GM18951 (cell line): Measurements from ENCODE around the gene INPP4A.

Experiments used
- POLR2A ChIP-seq: IDR thresholded peaks from 4 replicates; pipeline ENCODE4 v1.6.1; 2011; ENCODE audit warnings: mild to moderate bottlenecking; ENCODE audit not compliant: insufficient read length, insufficient read depth; ENCODE audit errors: extremely low read depth
- in situ Hi-C: fragments of 300-500 bp; cut with MboI; formaldehyde crosslinking; loops from one replicate; pipeline ENCODE4 v1.12.0; 2022; ENCODE audit warnings: low sequenced_read_pairs, mixed read lengths, inconsistent platforms; ENCODE audit not compliant: unreplicated experiment

Gene INPP4A

DNA sequence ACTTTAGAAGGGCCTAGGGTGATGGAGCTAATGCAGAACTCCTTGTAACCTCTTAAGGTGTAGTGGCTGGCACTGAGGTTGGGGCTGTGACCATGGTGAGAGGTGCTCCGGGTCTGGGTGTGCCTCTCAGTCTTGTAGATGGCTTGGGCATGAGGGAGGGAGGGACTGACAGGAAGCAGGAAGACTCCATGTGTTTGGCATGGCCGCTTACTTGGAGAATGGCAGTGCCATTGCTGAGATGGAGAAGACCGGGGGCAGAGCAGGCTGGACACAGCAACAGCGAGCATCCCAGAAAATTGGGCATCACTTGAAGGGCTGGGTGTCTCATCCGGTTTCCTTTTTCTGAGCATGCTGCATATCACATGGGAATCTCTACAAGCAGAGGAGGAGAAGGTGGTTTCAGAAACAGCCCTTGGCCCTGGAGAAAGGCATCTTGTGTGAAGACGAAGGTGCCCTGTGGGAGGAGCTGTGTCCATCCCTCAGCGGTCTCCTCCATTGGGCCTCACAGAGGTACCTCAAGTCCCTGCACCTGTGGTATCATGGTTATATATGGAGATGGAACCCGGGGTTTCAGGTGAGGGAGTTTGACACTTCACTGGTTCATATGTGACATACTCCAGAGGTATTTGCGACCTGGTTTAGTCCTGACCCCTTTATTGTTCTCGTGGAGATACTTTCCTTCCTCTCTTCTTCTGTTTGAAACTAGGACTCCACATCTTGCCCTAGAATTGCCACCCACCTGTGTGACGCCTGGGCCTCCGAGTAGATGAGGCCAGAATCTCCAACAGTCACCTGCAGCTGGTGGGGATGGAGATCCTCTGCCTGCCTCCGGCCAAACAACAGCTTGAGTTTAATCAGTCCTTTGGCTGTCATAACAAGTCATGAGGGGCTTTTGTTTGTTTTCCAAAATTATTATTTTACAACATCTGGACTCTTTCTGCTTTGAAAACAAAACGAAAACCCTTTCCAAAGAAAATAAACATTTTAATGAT lies 45.6 kb downstream of the INPP4A start:
- TF ChIP-seq POLR2A: no peak
- in situ Hi-C loops: no loop called here

DNA sequence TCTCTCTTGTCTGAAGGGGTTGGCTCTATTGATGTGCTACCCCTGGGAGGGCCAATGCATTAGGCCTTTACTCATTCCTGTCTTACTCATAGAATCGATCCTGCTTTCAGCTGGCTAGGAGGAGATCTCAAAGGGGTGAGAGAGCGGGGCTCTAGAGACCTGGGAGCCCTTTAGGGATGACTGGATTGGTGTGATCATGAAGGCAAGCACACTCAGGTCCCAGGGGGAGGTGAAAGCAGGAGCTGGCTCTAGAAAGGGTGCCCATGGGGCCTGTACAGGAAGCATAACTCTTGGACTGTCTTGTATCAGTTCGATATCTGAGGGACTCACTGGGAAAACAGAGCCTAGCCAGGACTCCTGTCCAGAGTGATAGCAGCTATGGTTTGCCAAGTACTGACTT lies 47.8 kb downstream of the INPP4A start:
- in situ Hi-C loops: no loop called here
- no peak for TF ChIP-seq POLR2A

DNA sequence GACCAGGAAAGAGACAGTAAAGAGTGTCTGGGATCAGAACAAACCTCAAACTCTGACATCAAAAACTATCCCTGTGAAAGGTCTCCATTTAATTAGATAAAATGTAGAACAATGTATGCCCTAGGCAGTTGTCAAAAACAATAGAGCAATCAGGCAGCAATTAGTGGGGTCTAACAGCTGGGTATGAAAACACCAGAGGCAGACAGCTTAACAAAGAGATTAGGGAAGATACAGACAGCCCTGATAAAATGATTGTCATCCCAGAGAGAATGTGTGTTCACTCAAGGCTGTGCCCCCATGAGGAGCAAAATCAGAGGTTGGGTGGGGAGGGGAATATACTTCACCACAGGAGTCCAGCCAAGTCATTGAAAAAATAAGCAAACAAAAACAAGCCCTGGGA lies 50.0 kb downstream of the INPP4A start:
- no peak for TF ChIP-seq POLR2A

DNA sequence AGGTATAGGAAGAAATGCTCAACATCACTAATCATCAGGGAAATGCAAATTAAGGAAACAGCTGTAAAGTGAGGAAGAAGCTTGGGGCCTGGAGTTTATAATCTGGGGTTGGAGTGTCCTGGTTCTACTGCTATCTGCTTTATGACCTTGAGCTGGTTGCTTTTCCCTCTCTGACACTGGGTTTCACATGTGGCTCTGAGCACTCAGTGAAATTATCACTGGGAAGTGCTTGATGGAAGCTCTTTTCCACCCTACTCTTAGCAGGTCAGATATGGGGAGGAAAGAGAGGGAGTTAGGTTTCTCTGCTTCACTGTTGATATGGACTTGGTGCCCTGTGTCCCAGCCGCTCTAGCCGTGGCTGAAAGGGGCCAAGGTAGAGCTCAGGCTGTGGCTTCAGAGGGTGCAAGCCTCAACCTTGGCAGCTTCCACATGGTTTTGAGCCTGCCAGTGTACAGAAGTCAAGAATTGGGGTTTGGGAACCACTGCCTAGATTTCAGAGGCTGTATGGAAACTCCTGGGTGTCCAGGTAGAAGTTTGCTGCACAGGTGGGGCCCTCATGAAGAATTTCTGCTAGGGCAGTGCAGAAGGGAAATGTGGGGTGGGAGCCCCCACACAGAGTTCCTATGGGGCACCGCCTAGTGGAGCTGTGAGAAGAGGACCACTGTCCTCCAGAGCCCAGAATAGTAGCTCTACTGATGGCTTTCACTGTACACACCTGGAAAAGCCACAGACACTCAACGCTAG lies 52.3 kb downstream of the INPP4A start:
- in situ Hi-C loops: no loop called here

More for the DNA sequence above, 50.0 kb downstream of the INPP4A start:
- in situ Hi-C loops: no loop called here

DNA sequence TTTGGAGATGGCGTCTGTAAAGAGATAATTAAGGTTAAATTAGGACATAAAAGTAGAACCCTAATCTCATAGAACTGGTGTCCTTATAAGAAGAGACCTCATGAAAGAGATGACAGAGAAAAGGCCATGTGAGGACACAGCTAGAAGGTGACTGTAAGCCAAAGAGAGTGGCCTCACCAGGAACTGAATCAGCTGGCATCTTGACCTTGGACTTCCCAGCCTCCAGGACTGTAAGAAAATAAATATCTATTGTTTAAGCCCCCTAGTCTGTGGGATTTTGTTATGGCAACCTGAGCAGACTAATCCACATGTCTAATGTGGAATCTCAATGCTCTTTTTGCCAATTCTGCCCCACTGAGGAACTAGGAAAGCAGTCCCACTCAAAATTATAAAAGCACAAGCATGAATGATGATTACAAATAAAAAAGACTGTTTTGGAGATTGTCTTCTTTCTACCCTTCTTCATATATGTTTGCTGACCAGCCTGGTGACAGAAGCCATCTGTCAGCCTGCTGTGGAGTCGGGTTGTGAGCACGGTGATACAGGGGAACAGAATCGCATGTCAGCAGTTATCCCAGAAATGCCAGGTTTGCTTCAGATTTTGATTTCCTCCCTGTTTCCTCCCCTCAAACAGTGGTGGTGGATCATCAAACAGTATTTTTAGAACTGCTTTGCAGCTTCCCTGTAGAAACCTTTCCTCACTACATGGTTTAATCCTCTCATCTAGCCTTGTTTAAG lies 54.2 kb downstream of the INPP4A start:
- in situ Hi-C loops: no loop called here
- no peak for TF ChIP-seq POLR2A

More for the DNA sequence above, 52.3 kb downstream of the INPP4A start:
- no peak for TF ChIP-seq POLR2A

DNA sequence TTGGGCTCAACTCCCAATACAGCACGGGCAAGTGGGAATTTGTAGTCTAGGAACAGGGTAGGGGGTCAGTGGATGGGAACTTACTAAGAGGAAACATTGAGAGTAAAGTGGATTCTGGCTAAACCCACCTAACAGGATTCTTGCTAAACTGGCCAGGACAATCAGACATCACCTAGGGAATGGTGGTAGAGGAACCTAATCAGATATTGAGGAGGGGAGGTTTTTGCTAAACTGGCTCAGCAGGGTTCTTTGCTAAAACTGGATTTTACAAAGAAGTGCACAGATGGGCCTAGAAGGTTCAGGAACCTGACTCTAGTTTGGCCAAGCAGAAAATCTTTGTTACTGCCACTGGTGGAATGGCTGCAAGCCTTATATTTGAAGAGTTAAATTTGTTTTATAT lies 55.9 kb downstream of the INPP4A start:
- TF ChIP-seq POLR2A: no peak
- in situ Hi-C loops: no loop called here

- no peak for TF ChIP-seq POLR2A
- in situ Hi-C loops: no loop called here
These were observed 56.6 kb downstream of the INPP4A start for GRCh38 chr2:98501223-98501622.

DNA sequence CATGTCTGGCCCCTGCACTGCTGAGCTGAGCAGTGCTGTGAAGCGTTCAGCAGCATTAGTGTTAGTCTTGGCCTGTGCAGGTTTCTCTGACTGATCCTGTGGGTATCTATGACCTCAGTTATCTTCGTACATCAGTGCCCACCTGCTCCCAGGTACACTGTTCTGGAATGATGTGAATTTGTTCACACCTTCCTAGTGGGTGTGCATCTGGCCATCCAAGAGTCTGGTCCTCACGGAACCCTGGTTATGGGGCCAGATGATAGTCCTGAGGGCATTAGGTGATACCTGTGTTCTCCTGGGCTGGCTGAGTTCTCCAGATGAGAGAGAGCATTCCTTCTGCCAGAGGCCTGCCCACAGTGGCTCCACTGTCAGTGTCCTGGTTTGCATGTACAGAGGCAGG lies 57.2 kb downstream of the INPP4A start:
- no peak for TF ChIP-seq POLR2A
- in situ Hi-C loops: no loop called here

- no peak for TF ChIP-seq POLR2A
- in situ Hi-C loops: no loop called here
These were observed 58.1 kb downstream of the INPP4A start for GRCh38 chr2:98502556-98503335.

- no peak for TF ChIP-seq POLR2A
- in situ Hi-C loops: no loop called here
These were observed 58.9 kb downstream of the INPP4A start for GRCh38 chr2:98503481-98504105.

- TF ChIP-seq POLR2A: no peak
- in situ Hi-C loops: no loop called here
These were observed 59.9 kb downstream of the INPP4A start for GRCh38 chr2:98504381-98505109.
